Muscle layer of duodenum (tissue), 2 donors: ENCODE results near the gene CFAP52.
A peak's percentile ranks its signal among the peaks of the same experiment; 100 is the strongest.

ENCODE experiments used
- H3K27ac ChIP-seq: one replicate; pipeline ENCODE4 v1.7.0; 2013; ENCODE audit warnings: mild to moderate bottlenecking, low read length
- H3K27me3 ChIP-seq: one replicate; pipeline ENCODE4 v1.7.0; 2013; ENCODE audit warnings: low read depth, mild to moderate bottlenecking, control low read depth, low read length
- H3K36me3 ChIP-seq, 2 donors: one replicate each; pipeline ENCODE4 v1.7.0; 2013; ENCODE audit warnings: low read length in 2 of 2, control low read depth in 1 of 2, mild to moderate bottlenecking in 1 of 2; ENCODE audit not compliant: insufficient read depth in 2 of 2, control insufficient read depth in 1 of 2
- H3K4me1 ChIP-seq, 2 donors: one replicate each; pipeline ENCODE4 v1.7.0; 2013; ENCODE audit warnings: low read length in 2 of 2, mild to moderate bottlenecking in 2 of 2, control low read depth in 1 of 2, moderate library complexity in 1 of 2; ENCODE audit not compliant: insufficient read depth in 2 of 2, control insufficient read depth in 1 of 2
- H3K4me3 ChIP-seq, 2 donors: one replicate each; pipeline ENCODE4 v1.7.0; 2013; ENCODE audit warnings: low read length in 2 of 2, low read depth in 1 of 2, mild to moderate bottlenecking in 1 of 2
- H3K9me3 ChIP-seq, 2 donors: one replicate each; pipeline ENCODE4 v1.7.0; 2013; ENCODE audit warnings: low read length in 2 of 2, control low read depth in 1 of 2, mild to moderate bottlenecking in 1 of 2; ENCODE audit not compliant: control insufficient read depth in 1 of 2
- donor health status: healthy.

Gene CFAP52, protein sequence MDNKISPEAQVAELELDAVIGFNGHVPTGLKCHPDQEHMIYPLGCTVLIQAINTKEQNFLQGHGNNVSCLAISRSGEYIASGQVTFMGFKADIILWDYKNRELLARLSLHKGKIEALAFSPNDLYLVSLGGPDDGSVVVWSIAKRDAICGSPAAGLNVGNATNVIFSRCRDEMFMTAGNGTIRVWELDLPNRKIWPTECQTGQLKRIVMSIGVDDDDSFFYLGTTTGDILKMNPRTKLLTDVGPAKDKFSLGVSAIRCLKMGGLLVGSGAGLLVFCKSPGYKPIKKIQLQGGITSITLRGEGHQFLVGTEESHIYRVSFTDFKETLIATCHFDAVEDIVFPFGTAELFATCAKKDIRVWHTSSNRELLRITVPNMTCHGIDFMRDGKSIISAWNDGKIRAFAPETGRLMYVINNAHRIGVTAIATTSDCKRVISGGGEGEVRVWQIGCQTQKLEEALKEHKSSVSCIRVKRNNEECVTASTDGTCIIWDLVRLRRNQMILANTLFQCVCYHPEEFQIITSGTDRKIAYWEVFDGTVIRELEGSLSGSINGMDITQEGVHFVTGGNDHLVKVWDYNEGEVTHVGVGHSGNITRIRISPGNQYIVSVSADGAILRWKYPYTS

GRCh38 chr17:9576521-9577372 is at the start of gene CFAP52:
TSS of gene CFAP52 (plus strand) at chr17:9576642. CDS start at chr17:9576696, 54 bp downstream.
- Histone ChIP-seq H3K36me3 (no peaks in the 10 kb centered on the region), H3K4me3 (peak within 1 kb of the TSS; percentile 97 to 98), H3K9me3 (no peaks in the 10 kb centered on the region), H3K27ac (peak within 1 kb of the TSS; percentile 56), H3K4me1 (peaks cover 7 to 23% of the 10 kb centered on the region in 2 donors), H3K27me3 (no peaks in the 10 kb centered on the region)

DNA sequence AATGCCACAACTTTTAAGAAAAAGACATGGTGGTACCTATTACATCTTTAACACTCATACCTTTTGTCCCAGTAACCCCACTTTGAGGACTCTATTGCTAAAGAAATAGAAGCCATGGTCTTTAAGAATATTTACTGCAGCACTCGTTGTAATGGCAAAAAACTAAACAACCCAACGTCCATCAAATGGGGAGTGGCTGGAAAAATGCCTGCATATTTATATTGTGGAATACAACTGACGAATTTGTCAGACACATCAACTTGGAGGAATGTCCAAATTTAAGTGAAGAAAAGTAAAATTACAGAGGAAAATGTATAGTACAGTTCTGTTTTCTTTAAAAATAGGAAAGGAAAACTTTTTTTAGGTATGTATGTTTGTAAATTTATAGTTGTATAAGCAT is 48.7 kb upstream of the CFAP52 start:
- no peaks in the 10 kb centered on the region for H3K36me3 ChIP-seq
- no peaks in the 10 kb centered on the region for H3K9me3 ChIP-seq
- H3K4me1 ChIP-seq = no peaks in the 10 kb centered on the region
- no peaks in the 10 kb centered on the region for H3K27me3 ChIP-seq
- no peak overlapping the region for H3K27ac ChIP-seq
- no peak overlapping the region for H3K4me3 ChIP-seq

DNA sequence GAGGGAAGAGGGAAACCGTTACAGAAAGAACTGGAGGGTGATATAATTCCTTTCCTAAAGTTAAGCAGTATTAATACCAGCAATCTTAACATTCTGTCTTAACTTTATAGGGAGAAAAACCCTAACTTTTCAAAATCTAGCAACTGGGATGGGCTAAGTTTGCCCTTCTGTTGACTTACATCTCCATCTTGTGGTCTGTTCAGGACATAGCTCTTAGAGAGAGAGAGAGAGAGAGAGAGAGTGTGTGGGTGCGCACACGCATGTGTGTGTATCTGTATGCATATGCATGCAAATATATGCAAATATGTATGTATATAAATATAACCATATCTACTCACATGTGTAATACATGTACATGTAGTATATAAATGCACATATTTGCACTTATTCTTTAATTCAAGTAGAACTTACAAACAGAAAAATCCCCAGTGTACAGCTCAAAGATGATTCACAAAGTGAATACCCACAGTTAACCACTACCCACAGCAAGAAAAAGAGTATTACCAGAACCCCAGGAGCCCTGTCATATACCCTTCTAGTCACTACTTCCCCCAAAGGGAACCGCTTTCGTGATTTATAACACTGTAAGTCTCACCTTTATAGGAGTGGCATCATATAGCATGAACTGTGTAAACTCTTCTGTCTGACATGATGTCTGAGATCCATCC is 47.3 kb upstream of the CFAP52 start:
- H3K27ac ChIP-seq = no peak overlapping the region

DNA sequence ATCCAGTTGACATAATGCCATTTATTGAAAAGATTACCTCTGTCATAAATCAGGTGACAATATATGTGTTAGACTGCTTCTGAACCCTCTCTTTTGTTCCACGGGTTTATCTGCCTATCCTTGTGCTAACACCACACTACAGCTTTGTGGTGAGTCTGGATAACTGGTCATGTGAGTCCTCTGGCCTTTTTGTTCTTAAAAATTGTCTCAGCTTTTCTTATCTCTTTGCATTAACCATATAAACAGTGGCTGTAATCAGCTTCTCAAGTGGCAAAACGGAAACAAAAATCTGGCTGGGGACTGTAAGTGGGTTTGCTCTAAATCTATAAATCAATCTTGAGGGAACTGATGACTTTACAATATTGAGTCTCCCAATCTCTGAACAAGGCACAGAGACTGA is 45.4 kb upstream of the CFAP52 start:
- H3K27ac ChIP-seq = no peak overlapping the region
- no peaks in the 10 kb centered on the region for H3K9me3 ChIP-seq
- H3K36me3 ChIP-seq = no peaks in the 10 kb centered on the region
- no peak overlapping the region for H3K4me3 ChIP-seq
- H3K27me3 ChIP-seq = no peaks in the 10 kb centered on the region
- H3K4me1 ChIP-seq = no peaks in the 10 kb centered on the region

More for the DNA sequence above, 47.3 kb upstream of the CFAP52 start:
- Histone ChIP-seq H3K27me3 (no peaks in the 10 kb centered on the region), H3K36me3 (no peaks in the 10 kb centered on the region), H3K4me3 (no peak overlapping the region), H3K4me1 (no peaks in the 10 kb centered on the region), H3K9me3 (no peaks in the 10 kb centered on the region)

DNA sequence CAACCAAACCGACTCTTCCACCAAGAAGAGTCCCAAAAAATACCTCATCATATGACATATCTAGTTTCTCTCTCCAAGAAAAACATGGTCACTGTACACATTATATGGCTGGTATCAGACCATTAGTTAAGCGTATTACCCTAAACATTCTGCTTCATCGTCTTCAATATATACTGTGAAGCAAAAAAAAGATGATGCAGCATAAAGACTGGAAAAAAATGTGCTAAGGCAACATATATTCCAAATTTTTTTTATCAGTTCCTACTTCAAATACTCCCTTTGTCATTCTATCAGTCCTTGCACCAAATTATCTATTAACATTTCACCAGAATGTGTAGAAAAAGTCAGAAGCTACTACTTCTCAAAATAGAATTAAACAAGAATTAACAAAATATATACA is 43.7 kb upstream of the CFAP52 start:
- Histone ChIP-seq H3K27me3 (no peaks in the 10 kb centered on the region), H3K4me3 (no peak overlapping the region), H3K9me3 (no peaks in the 10 kb centered on the region), H3K27ac (no peak overlapping the region), H3K4me1 (no peaks in the 10 kb centered on the region), H3K36me3 (no peaks in the 10 kb centered on the region)

- no peaks in the 10 kb centered on the region for H3K36me3 ChIP-seq
- no peak overlapping the region for H3K27ac ChIP-seq
- no peak overlapping the region for H3K4me3 ChIP-seq
- no peaks in the 10 kb centered on the region for H3K27me3 ChIP-seq
- H3K4me1 ChIP-seq = no peaks in the 10 kb centered on the region
- no peaks in the 10 kb centered on the region for H3K9me3 ChIP-seq
Measured at GRCh38 chr17:9533441-9533840, 43.0 kb upstream of the CFAP52 start.

- H3K27ac ChIP-seq = no peak overlapping the region
- H3K4me1 ChIP-seq = no peaks in the 10 kb centered on the region
- no peaks in the 10 kb centered on the region for H3K9me3 ChIP-seq
- H3K36me3 ChIP-seq = no peaks in the 10 kb centered on the region
- H3K27me3 ChIP-seq = no peaks in the 10 kb centered on the region
- no peak overlapping the region for H3K4me3 ChIP-seq
Measured at GRCh38 chr17:9536061-9536460, 40.4 kb upstream of the CFAP52 start.

- Histone ChIP-seq H3K9me3 (no peaks in the 10 kb centered on the region), H3K27me3 (no peaks in the 10 kb centered on the region), H3K4me1 (no peaks in the 10 kb centered on the region), H3K27ac (no peak overlapping the region), H3K36me3 (no peaks in the 10 kb centered on the region), H3K4me3 (no peak overlapping the region)
Measured at GRCh38 chr17:9537177-9537776, 39.2 kb upstream of the CFAP52 start.

DNA sequence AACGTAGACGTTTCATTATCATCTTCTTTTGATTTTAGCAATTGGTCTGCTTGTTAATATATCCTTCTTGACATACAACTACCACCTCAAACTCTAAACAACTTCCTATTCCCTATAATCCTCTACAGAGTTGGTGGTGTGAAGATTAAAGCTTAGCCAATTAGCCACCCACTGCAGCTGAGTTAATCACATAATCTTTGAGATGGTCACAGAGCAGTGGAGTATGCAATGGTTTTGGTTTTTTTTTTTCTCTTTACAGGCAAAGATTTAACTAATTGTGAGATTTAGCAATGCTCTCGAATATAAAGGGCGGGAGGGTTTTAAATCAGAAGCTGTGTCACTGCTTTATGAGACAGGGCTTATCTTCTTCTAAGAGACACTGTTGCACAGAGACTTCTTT is 37.8 kb upstream of the CFAP52 start:
- Histone ChIP-seq H3K36me3 (no peaks in the 10 kb centered on the region), H3K9me3 (no peaks in the 10 kb centered on the region), H3K4me1 (no peaks in the 10 kb centered on the region), H3K4me3 (no peak overlapping the region), H3K27ac (no peak overlapping the region), H3K27me3 (no peaks in the 10 kb centered on the region)

GRCh38 chr17:9541718-9542117 is 34.7 kb upstream of the CFAP52 start:
- Histone ChIP-seq H3K27ac (no peak overlapping the region), H3K9me3 (no peaks in the 10 kb centered on the region), H3K36me3 (no peaks in the 10 kb centered on the region), H3K4me1 (no peaks in the 10 kb centered on the region), H3K4me3 (no peak overlapping the region), H3K27me3 (no peaks in the 10 kb centered on the region)
